Omental fat pad (tissue), 4 donors: ENCODE measurements around the gene ACKR1. TPM values are rescaled to one million over a fixed set of nuclear protein-coding genes. Genes with fewer than 3 reads are reported as not detected.

ENCODE experiments used
- ATAC-seq: fragments of 150-250 bp; one replicate; pipeline ENCODE4 v1.9.1; 2016; ENCODE audit warnings: mild to moderate bottlenecking, moderate library complexity; ENCODE audit not compliant: low FRiP score
- DNase-seq: peaks from one replicate; pipeline ENCODE4 v3.0.0-alpha.2; 2019; ENCODE audit warnings: low spot score
- total RNA-seq, 4 donors: library from RNA; depleted of rRNA; stranded (reverse); fragments of >200 nt; gene quantifications; one replicate each; pipeline ENCODE4 v1.1.0, GENCODE V29; 2016
- TF ChIP-seq, protein P1 (sequence below), 3 donors: fragments of 450-650 bp; IDR thresholded peaks; one replicate each; pipeline ENCODE4 v1.5.1; 2016 to 2017; ENCODE audit warnings: antibody characterized with exemption in 3 of 3, mild to moderate bottlenecking in 3 of 3, moderate library complexity in 2 of 3

ACKR1 gene
- total RNA-seq, 4 donors from 2014 or later, result 72.3 to 360 (median 125) TPM

DNA sequence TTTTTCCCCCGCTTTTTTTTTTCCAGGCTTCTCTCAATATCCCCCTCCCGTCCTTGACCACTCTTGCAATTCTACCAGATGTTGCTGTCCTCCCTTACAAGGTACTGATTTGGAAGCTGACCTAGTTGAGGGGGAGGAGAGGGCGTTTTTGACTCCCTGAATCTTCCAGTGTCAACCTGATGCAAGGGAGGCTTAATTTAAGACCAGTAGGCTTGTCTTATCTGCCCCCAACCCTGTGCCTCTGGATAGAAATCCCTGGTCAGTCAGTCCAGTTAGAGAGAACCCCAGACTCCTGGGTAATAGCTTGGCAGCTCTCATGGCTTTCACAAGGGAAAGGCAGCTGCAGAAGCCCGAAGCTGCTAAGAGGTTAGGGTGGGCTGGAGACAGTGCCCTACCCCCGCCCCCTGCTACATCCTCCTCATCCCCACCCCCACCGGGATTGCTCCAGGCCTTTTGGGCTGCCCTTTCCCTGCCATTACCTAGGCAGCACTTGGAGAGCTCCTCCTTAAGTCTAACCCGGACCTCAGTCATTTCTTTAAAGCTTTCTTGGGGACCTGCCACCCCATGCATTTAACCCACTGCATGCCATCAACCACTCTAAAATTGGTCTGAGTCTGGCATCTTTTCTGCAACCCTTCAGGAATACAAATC is 3.6 kb downstream of the ACKR1 start:
- ATAC-seq, result no peak
- TF ChIP-seq, protein P1, sequence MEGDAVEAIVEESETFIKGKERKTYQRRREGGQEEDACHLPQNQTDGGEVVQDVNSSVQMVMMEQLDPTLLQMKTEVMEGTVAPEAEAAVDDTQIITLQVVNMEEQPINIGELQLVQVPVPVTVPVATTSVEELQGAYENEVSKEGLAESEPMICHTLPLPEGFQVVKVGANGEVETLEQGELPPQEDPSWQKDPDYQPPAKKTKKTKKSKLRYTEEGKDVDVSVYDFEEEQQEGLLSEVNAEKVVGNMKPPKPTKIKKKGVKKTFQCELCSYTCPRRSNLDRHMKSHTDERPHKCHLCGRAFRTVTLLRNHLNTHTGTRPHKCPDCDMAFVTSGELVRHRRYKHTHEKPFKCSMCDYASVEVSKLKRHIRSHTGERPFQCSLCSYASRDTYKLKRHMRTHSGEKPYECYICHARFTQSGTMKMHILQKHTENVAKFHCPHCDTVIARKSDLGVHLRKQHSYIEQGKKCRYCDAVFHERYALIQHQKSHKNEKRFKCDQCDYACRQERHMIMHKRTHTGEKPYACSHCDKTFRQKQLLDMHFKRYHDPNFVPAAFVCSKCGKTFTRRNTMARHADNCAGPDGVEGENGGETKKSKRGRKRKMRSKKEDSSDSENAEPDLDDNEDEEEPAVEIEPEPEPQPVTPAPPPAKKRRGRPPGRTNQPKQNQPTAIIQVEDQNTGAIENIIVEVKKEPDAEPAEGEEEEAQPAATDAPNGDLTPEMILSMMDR (IDR thresholded peaks at IDR 0.05), result no peak
- no peak for DNase-seq

GRCh38 chr1:159209061-159209460 is 4.4 kb downstream of the ACKR1 start:
- ATAC-seq, result no peak
- TF ChIP-seq, protein P1 (IDR thresholded peaks at IDR 0.05), result no peak
- DNase-seq, result no peak

DNA sequence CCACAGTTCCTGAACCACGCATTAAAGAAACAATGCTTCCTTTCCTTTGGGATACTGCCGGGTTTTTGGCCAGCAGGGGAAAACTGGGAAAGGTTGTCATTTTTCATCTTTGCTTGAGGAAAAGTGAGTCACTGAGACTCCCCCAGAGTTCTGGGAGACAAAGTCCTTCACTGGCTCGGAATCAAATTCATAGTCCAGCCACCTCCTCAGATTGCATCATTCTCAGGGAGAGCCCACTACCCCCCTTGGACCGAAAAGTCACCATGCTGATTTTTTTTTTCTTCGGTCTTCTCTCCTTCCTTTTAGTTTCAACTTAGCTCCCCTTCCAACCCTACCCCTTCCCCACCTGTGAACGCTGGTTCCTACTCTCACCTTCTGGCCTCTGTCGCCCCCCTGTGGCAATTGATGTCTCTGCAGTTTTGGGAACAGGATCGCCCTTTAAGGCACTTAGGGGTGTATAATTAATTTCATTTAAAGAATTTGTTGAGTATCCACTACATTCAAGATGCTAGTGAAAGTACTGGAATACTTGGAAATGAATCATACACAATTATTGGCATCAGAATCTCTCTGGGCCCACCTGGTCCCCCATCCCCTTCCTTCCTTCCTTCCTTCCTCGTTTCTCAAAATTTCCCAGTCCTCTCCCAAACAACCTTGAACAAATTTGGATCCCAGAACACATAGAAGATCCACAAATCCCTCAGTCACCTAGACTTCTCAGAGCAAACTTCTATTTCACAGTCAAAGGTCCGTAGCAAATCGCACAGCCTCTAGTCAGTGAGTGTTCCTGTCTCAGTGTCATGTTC is 6.9 kb downstream of the ACKR1 start:
- ATAC-seq (peak; percentile 44), DNase-seq (no peak)
- TF ChIP-seq, protein P1 (IDR thresholded peaks at IDR 0.05), result no peak

DNA sequence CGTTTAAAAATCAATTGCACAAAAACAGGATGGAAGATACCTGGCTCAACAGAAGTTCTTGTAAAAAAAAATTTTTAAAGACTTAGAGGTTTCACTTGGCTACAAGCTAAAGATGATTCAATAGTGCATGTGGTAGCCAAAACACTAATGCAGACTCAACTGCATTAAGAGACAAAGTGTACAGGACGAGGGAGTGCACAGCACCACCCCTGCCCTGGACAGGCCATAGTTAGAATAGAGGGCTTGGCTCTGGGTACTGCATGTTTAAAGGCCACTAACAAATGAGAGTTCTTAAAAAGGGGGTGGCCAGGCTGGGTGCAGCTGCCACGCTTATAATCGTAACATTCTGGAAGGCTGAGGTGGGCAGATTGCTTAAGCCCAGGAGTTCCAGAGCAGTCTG is 7.9 kb downstream of the ACKR1 start:
- no peak for DNase-seq
- no peak for ATAC-seq
- TF ChIP-seq, protein P1 (IDR thresholded peaks at IDR 0.05), result no peak

- ATAC-seq, result no peak
- TF ChIP-seq, protein P1 (IDR thresholded peaks at IDR 0.05), result peak in 2 of 3 donors; percentile 21 to 41
- DNase-seq, result no peak
These were observed 9.6 kb downstream of the ACKR1 start for GRCh38 chr1:159214149-159214760.

GRCh38 chr1:159218649-159219636 is 14.3 kb downstream of the ACKR1 start:
- no peak for DNase-seq
- TF ChIP-seq, protein P1 (IDR thresholded peaks at IDR 0.05), result no peak
- no peak for ATAC-seq
